GM21515 (cell line): ENCODE data around the gene VCX2.
"Not testable (repeated sequence)": the region's sequence is repeated elsewhere in the genome, so short reads cannot be mapped to it uniquely, and the experiment has no call there.

ENCODE experiments used
- ATAC-seq: cut with Tn5 transposase; IDR thresholded peaks from one replicate; pipeline ENCODE4 v1.9.1; 2021; ENCODE audit not compliant: unreplicated experiment

VCX2 gene

GRCh38 chrX:8125566-8125965, 45.5 kb downstream of the VCX2 start:
- no peak for ATAC-seq

GRCh38 chrX:8122538-8122937, 48.5 kb downstream of the VCX2 start:
- no peak for ATAC-seq

- not testable (repeated sequence) for ATAC-seq
These were observed 49.7 kb downstream of the VCX2 start for GRCh38 chrX:8121391-8121790.
